Keratinocyte (primary cell): Measurements from ENCODE around the gene KIF20A. TPM values are rescaled to one million over a fixed set of nuclear protein-coding genes. Genes with fewer than 3 reads are reported as not detected.

Source experiments
- DNase-seq: peaks from one replicate; pipeline ENCODE4 v3.0.0-alpha.2; 2011; ENCODE audit warnings: low read depth, missing footprints, low spot score
- FAIRE-seq: peaks from 2 replicates; lab custom pipeline; 2011; peaks lifted over from hg19 to GRCh38; lab: Jason Lieb, UNC
- H2AFZ ChIP-seq: 2 replicates; pipeline ENCODE4 v1.6.0; 2012; ENCODE audit warnings: low read length, control low read depth, inconsistent platforms; ENCODE audit not compliant: control insufficient read depth
- H3K27ac ChIP-seq: 2 replicates; pipeline ENCODE4 v1.5.1; 2011; ENCODE audit warnings: low read length; ENCODE audit not compliant: control insufficient read depth, insufficient read depth
- H3K27me3 ChIP-seq: 3 replicates; pipeline ENCODE4 v1.6.0; 2011; ENCODE audit warnings: low read length; ENCODE audit not compliant: control insufficient read depth, insufficient read depth; ENCODE audit errors: extremely low read depth
- H3K36me3 ChIP-seq, 2 experiments: 2 replicates in 1 of 2; 3 replicates in 1 of 2; pipeline ENCODE4 v1.5.1; 2011; ENCODE audit warnings: low read length in 2 of 2, mild to moderate bottlenecking in 1 of 2; ENCODE audit not compliant: control insufficient read depth in 2 of 2, insufficient read depth in 2 of 2; ENCODE audit errors: extremely low read depth in 1 of 2
- H3K4me1 ChIP-seq: 3 replicates; pipeline ENCODE4 v1.5.1; 2011; ENCODE audit warnings: low read length; ENCODE audit not compliant: control insufficient read depth, insufficient read depth; ENCODE audit errors: extremely low read depth
- H3K4me2 ChIP-seq: 3 replicates; pipeline ENCODE4 v1.6.0; 2011; ENCODE audit warnings: low read depth, low read length; ENCODE audit not compliant: control insufficient read depth, insufficient read depth; ENCODE audit errors: extremely low read depth
- H3K4me3 ChIP-seq, 3 experiments: fragments of 200-600 bp in 1 of 3; sonication (generic) in 1 of 3; 2 replicates in 2 of 3; 3 replicates in 1 of 3; pipeline ENCODE4 v1.5.1; 2011 to 2016; ENCODE audit warnings: low read length in 3 of 3, mild to moderate bottlenecking in 3 of 3, control low read depth in 2 of 3, inconsistent platforms in 1 of 3, low read depth in 1 of 3, mixed read lengths in 1 of 3, mixed run types in 1 of 3, moderate library complexity in 1 of 3; ENCODE audit not compliant: control insufficient read depth in 2 of 3, insufficient read depth in 2 of 3; ENCODE audit errors: extremely low read depth in 1 of 3
- H3K79me2 ChIP-seq: 2 replicates; pipeline ENCODE4 v1.6.0; 2012; ENCODE audit warnings: low read length; ENCODE audit not compliant: control insufficient read depth, insufficient read depth
- H3K9ac ChIP-seq: 3 replicates; pipeline ENCODE4 v1.6.0; 2011; ENCODE audit warnings: low read length; ENCODE audit not compliant: control insufficient read depth, insufficient read depth; ENCODE audit errors: extremely low read depth
- H3K9me1 ChIP-seq: 3 replicates; pipeline ENCODE4 v1.6.0; 2011; ENCODE audit warnings: low read length; ENCODE audit not compliant: control insufficient read depth, insufficient read depth; ENCODE audit errors: extremely low read depth
- H3K9me3 ChIP-seq: 2 replicates; pipeline ENCODE4 v1.5.1; 2012; ENCODE audit warnings: low read depth, low read length; ENCODE audit not compliant: control insufficient read depth
- H4K20me1 ChIP-seq: 3 replicates; pipeline ENCODE4 v1.6.0; 2011; ENCODE audit warnings: low read length; ENCODE audit not compliant: control insufficient read depth, insufficient read depth; ENCODE audit errors: extremely low read depth
- CTCF ChIP-seq, 3 experiments: IDR thresholded peaks in 1 of 3; conservative IDR thresholded peaks in 1 of 3; optimal IDR thresholded peaks in 1 of 3; 2 replicates in 2 of 3; 3 replicates in 1 of 3; pipeline versions ENCODE3 to v1.5.1; 2011; ENCODE audit warnings: low read length in 3 of 3, mild to moderate bottlenecking in 3 of 3, moderate library complexity in 2 of 3, control low read depth in 1 of 3, inconsistent platforms in 1 of 3; ENCODE audit not compliant: insufficient read depth in 2 of 3; ENCODE audit errors: extremely low read depth in 1 of 3
- EZH2 ChIP-seq: IDR thresholded peaks from one replicate; pipeline ENCODE4 v1.6.1; 2012; ENCODE audit warnings: inconsistent platforms, mild to moderate bottlenecking, low read length, moderate library complexity
- dilution Hi-C: fragments of 300-500 bp; cut with MboI; formaldehyde crosslinking; loops from one replicate; pipeline ENCODE4 v1.7.0; 2020; ENCODE audit warnings: low sequenced_read_pairs; ENCODE audit not compliant: extremely low pct_ligation_motif_present
- polyA plus RNA-seq, 5 experiments: library from polyadenylated mRNA; depleted of rRNA in 3 of 5; stranded (reverse) in 3 of 5; stranded (forward) in 1 of 5; unstranded in 1 of 5; fragments of >200 nt; gene quantifications; 1 replicate in 1 of 5; 2 replicates in 3 of 5; 3 replicates in 1 of 5; pipeline versions ENCODE4 v1.2.1 to v1.2.3, GENCODE V29; 2011 to 2012; ENCODE audit warnings: missing spikeins in 2 of 5, low read depth in 1 of 5, low replicate concordance in 1 of 5

The KIF20A gene
- polyA plus RNA-seq, 1 donor (not counting 4 experiments of a cell fraction or from before 2014, with no cell fraction given), result 17.1 TPM

- Histone ChIP-seq H3K79me2 (peaks cover 39% of the 10 kb centered on the region), H3K9ac (peak overlapping the region; percentile 91), H3K9me1 (no peaks in the 10 kb centered on the region), H3K27ac (peak overlapping the region; percentile 91), H3K9me3 (no peaks in the 10 kb centered on the region), H3K27me3 (no peaks in the 10 kb centered on the region), H3K36me3 (no peaks in the 10 kb centered on the region), H3K4me2 (peak overlapping the region; percentile 94), H3K4me1 (peaks cover 6% of the 10 kb centered on the region), H2AFZ (peak overlapping the region; percentile 98), H4K20me1 (no peaks in the 10 kb centered on the region), H3K4me3 (peak overlapping the region; percentile 67 to 86 (median 76))
- no peak for DNase-seq
- dilution Hi-C loops, result no loop called here
- TF ChIP-seq EZH2 (no peak), CTCF (optimal IDR thresholded peaks at IDR 0.05 in 1 of 3, IDR thresholded peaks at IDR 0.05 in 1 of 3, conservative IDR thresholded peaks at IDR 0.05 in 1 of 3; ENCODE audit: extremely low read depth in 1 of 3, insufficient read depth in 2 of 3, low read length in 3 of 3) (no peak)
- FAIRE-seq, result no peak
Observed at GRCh38 chr5:138212828-138213160, 33.9 kb downstream of the KIF20A start.

- Histone ChIP-seq H3K4me2 (peak within 1 kb of the TSS; percentile 94), H3K27me3 (no peaks in the 10 kb centered on the region), H4K20me1 (no peaks in the 10 kb centered on the region), H2AFZ (peak within 1 kb of the TSS; percentile 98), H3K79me2 (peaks cover 37% of the 10 kb centered on the region), H3K9ac (peak within 1 kb of the TSS; percentile 91), H3K9me3 (no peaks in the 10 kb centered on the region), H3K4me1 (peaks cover 6% of the 10 kb centered on the region), H3K27ac (peak within 1 kb of the TSS; percentile 91), H3K4me3 (peak within 1 kb of the TSS; percentile 67 to 86 (median 76)), H3K9me1 (no peaks in the 10 kb centered on the region), H3K36me3 (no peaks in the 10 kb centered on the region)
- TF ChIP-seq CTCF (optimal IDR thresholded peaks at IDR 0.05 in 1 of 3, IDR thresholded peaks at IDR 0.05 in 1 of 3, conservative IDR thresholded peaks at IDR 0.05 in 1 of 3; ENCODE audit: extremely low read depth in 1 of 3, insufficient read depth in 2 of 3, low read length in 3 of 3) (no peak), EZH2 (no peak)
- dilution Hi-C loops, result no loop called here
- peak; percentile 88 for DNase-seq
- FAIRE-seq, result peak; percentile 90
Observed at GRCh38 chr5:138213161-138214029, 34.5 kb downstream of the KIF20A start, which contains the start of gene CDC23. Gene CDC23 (minus strand): TSS chr5:138213323. CDS start chr5:138213312, 11 bp downstream.
